HepG2 (cell line): ENCODE measurements around the gene RNASE8. TPM values are rescaled to one million over a fixed set of nuclear protein-coding genes. Genes with fewer than 3 reads are reported as not detected.

Experiments
- HOXA5 ChIP-seq: sonication (generic); formaldehyde crosslinking; IDR thresholded peaks from 2 replicates; pipeline ENCODE4 v1.4.0; 2020; ENCODE audit warnings: missing genetic modification reagents
- KDM6A ChIP-seq: IDR thresholded peaks from 2 replicates; pipeline ENCODE4 v1.6.1; 2016; ENCODE audit warnings: low read depth
- NFE2L1 ChIP-seq: sonication (generic); formaldehyde crosslinking; IDR thresholded peaks from 2 replicates; pipeline ENCODE4 v1.4.0; 2020; ENCODE audit warnings: missing genetic modification reagents, mild to moderate bottlenecking, borderline replicate concordance
- SMAD3 ChIP-seq: sonication (generic); formaldehyde crosslinking; IDR thresholded peaks from 2 replicates; pipeline ENCODE4 v1.4.0; 2020; ENCODE audit warnings: missing genetic modification reagents
- SRSF1 ChIP-seq: fragments of 200-400 bp; formaldehyde crosslinking; optimal IDR thresholded peaks from 2 replicates; pipeline ENCODE3; 2017; ENCODE audit warnings: mild to moderate bottlenecking, low read depth, low read length, moderate library complexity
- YEATS4 ChIP-seq: sonication (generic); formaldehyde crosslinking; IDR thresholded peaks from 2 replicates; pipeline ENCODE4 v1.4.0; 2020; ENCODE audit warnings: missing genetic modification reagents, borderline replicate concordance
- ZFP36L1 ChIP-seq: sonication (generic); formaldehyde crosslinking; IDR thresholded peaks from 2 replicates; pipeline ENCODE4 v1.8.0; 2022; ENCODE audit warnings: mild to moderate bottlenecking, missing genetic modification reagents, moderate library complexity
- ZFYVE20 ChIP-seq: sonication (generic); formaldehyde crosslinking; IDR thresholded peaks from 2 replicates; pipeline ENCODE4 v1.8.0; 2023; ENCODE audit warnings: low read depth, mild to moderate bottlenecking, moderate library complexity, missing genetic modification reagents, borderline replicate concordance
- ZKSCAN8 ChIP-seq: IDR thresholded peaks from 2 replicates; pipeline ENCODE4 v1.6.1; 2016; ENCODE audit warnings: borderline replicate concordance, missing genetic modification reagents, missing compliant biosample characterization
- ZNF570 ChIP-seq: sonication (generic); formaldehyde crosslinking; IDR thresholded peaks from 2 replicates; pipeline ENCODE4 v1.4.0; 2020; ENCODE audit warnings: mild to moderate bottlenecking, missing genetic modification reagents, borderline replicate concordance
- ZNF672 ChIP-seq: sonication (generic); formaldehyde crosslinking; IDR thresholded peaks from 2 replicates; pipeline ENCODE4 v1.8.1; 2022; ENCODE audit warnings: missing genetic modification reagents
- ZNF674 ChIP-seq: sonication (generic); formaldehyde crosslinking; IDR thresholded peaks from 2 replicates; pipeline ENCODE4 v1.5.0; 2020; ENCODE audit warnings: low read depth, mild to moderate bottlenecking, missing genetic modification reagents
- ZSCAN31 ChIP-seq: sonication (generic); formaldehyde crosslinking; IDR thresholded peaks from 2 replicates; pipeline ENCODE4 v1.5.0; 2020; ENCODE audit warnings: low read depth, mild to moderate bottlenecking, missing genetic modification reagents
- polyA plus RNA-seq, 8 experiments: library from polyadenylated mRNA; depleted of rRNA in 3 of 8; stranded (reverse) in 7 of 8; unstranded in 1 of 8; fragments of >200 nt; fragmentation: Illumina TruSeq in 4 of 8; extraction: Trizol in 4 of 8; gene quantifications; 2 replicates each; pipeline versions ENCODE4 v1.2.1 to v1.2.3, GENCODE V29; 2011 to 2016; ENCODE audit warnings: low read depth in 4 of 8, missing spikeins in 1 of 8, mixed read lengths in 1 of 8; ENCODE audit not compliant: insufficient read depth in 1 of 8
- total RNA-seq, 5 experiments: library from RNA; depleted of rRNA; stranded (reverse); fragments of >200 nt; fragmentation: Illumina TruSeq; extraction: Trizol; gene quantifications; 2 replicates each; pipeline ENCODE4 v1.2.3, GENCODE V29; 2016; ENCODE audit warnings: low read depth in 1 of 5
- TF ChIP-seq, protein P1 (sequence below): IDR thresholded peaks from 2 replicates; pipeline ENCODE4 v1.6.1; 2016; ENCODE audit warnings: missing genetic modification reagents, missing compliant biosample characterization
- TF ChIP-seq, protein P2 (sequence below): sonication (generic); formaldehyde crosslinking; conservative IDR thresholded peaks from 2 replicates; pipeline ENCODE4 v1.4.0; 2020; ENCODE audit warnings: missing genetic modification reagents
- TF ChIP-seq, protein P3 (sequence below): sonication (generic); formaldehyde crosslinking; IDR thresholded peaks from 2 replicates; pipeline ENCODE4 v1.4.0; 2020; ENCODE audit warnings: mild to moderate bottlenecking, low read depth, missing genetic modification reagents
- TF ChIP-seq, protein P4 (sequence below): sonication (generic); formaldehyde crosslinking; IDR thresholded peaks from 2 replicates; pipeline ENCODE4 v1.9.0; 2022; ENCODE audit warnings: low read depth, missing genetic modification reagents
- TF ChIP-seq, protein P5 (sequence below): sonication (generic); formaldehyde crosslinking; IDR thresholded peaks from 2 replicates; pipeline ENCODE4 v1.5.1; 2020; ENCODE audit warnings: mild to moderate bottlenecking, moderate library complexity, missing genetic modification reagents

Gene RNASE8
- total and polyA plus RNA-seq, 2 of the 13 experiments (the other 11 are each of a cell fraction or from before 2014, with no cell fraction given) = not detected

DNA sequence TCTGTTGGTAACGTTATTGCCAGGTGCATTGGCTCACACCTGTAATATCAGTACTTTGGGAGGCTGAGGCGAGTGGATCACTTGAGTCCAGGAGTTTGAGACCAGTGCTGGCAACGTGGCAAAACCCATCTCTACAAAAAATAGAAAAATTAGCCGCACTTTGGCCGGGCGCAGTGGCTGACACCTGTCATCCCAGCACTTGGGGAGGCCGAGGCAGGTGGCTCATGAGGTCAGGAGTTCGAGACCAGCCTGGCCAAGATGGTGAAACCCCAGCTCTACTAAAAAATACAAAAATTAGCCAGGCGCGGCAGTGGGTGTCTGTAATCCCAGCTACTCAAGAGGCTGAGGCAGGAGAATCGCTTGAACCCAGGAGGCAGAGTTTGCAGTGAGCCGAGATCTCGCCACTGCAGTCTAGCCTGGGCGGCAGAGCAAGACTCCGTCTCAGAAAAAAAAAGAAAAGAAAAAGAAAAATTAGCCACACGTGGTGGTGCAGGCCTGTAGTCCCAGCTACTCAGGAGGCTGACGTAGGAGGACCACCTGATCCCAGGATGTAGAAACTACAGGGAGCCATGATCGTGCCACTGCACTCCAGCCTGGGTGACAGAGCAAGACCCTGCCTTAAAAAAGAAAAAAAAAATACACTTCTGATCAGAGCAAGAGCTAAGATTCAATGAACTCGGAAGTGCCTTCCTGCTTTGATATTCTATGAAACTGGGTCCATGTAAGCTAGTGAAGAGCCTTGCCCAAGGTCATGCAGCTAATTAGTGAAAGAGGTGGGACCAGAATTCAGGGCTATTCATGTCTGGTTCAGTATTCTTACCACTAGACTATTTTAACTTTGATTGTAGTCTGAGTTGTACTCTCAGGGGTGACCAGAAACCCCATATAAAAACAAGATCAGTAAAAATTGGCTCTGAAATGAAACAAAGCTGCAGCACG, 4.2 kb upstream of the RNASE8 start (continued):
- TF ChIP-seq SMAD3 (CRISPR knock-in tag) (no peak), YEATS4 (0 out of 2 replicates have a peak, but pooled peaks have one; percentile 1), ZSCAN31 (no peak), SRSF1 (no peak), ZNF674 (CRISPR knock-in tag) (no peak), KDM6A (CRISPR knock-in tag) (0 out of 2 replicates have a peak, but pooled peaks have one; percentile 19), ZNF570 (CRISPR knock-in tag) (no peak), ZFP36L1 (CRISPR knock-in tag) (no peak), NFE2L1 (CRISPR knock-in tag) (no peak), ZNF672 (CRISPR knock-in tag) (no peak), ZFYVE20 (CRISPR knock-in tag) (no peak), HOXA5 (0 out of 2 replicates have a peak, but pooled peaks have one; percentile 42), ZKSCAN8 (CRISPR knock-in tag) (no peak)
- TF ChIP-seq, protein P1, sequence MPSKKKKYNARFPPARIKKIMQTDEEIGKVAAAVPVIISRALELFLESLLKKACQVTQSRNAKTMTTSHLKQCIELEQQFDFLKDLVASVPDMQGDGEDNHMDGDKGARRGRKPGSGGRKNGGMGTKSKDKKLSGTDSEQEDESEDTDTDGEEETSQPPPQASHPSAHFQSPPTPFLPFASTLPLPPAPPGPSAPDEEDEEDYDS (CRISPR knock-in tag) = no peak
- TF ChIP-seq, protein P2, sequence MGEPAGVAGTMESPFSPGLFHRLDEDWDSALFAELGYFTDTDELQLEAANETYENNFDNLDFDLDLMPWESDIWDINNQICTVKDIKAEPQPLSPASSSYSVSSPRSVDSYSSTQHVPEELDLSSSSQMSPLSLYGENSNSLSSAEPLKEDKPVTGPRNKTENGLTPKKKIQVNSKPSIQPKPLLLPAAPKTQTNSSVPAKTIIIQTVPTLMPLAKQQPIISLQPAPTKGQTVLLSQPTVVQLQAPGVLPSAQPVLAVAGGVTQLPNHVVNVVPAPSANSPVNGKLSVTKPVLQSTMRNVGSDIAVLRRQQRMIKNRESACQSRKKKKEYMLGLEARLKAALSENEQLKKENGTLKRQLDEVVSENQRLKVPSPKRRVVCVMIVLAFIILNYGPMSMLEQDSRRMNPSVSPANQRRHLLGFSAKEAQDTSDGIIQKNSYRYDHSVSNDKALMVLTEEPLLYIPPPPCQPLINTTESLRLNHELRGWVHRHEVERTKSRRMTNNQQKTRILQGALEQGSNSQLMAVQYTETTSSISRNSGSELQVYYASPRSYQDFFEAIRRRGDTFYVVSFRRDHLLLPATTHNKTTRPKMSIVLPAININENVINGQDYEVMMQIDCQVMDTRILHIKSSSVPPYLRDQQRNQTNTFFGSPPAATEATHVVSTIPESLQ = no peak
- TF ChIP-seq, protein P3, sequence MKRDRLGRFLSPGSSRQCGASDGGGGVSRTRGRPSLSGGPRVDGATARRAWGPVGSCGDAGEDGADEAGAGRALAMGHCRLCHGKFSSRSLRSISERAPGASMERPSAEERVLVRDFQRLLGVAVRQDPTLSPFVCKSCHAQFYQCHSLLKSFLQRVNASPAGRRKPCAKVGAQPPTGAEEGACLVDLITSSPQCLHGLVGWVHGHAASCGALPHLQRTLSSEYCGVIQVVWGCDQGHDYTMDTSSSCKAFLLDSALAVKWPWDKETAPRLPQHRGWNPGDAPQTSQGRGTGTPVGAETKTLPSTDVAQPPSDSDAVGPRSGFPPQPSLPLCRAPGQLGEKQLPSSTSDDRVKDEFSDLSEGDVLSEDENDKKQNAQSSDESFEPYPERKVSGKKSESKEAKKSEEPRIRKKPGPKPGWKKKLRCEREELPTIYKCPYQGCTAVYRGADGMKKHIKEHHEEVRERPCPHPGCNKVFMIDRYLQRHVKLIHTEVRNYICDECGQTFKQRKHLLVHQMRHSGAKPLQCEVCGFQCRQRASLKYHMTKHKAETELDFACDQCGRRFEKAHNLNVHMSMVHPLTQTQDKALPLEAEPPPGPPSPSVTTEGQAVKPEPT (CRISPR knock-in tag) = no peak
- TF ChIP-seq, protein P4, sequence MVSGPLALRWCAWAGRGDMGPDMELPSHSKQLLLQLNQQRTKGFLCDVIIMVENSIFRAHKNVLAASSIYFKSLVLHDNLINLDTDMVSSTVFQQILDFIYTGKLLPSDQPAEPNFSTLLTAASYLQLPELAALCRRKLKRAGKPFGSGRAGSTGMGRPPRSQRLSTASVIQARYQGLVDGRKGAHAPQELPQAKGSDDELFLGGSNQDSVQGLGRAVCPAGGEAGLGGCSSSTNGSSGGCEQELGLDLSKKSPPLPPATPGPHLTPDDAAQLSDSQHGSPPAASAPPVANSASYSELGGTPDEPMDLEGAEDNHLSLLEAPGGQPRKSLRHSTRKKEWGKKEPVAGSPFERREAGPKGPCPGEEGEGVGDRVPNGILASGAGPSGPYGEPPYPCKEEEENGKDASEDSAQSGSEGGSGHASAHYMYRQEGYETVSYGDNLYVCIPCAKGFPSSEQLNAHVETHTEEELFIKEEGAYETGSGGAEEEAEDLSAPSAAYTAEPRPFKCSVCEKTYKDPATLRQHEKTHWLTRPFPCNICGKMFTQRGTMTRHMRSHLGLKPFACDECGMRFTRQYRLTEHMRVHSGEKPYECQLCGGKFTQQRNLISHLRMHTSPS (CRISPR knock-in tag) = no peak
- TF ChIP-seq, protein P5, sequence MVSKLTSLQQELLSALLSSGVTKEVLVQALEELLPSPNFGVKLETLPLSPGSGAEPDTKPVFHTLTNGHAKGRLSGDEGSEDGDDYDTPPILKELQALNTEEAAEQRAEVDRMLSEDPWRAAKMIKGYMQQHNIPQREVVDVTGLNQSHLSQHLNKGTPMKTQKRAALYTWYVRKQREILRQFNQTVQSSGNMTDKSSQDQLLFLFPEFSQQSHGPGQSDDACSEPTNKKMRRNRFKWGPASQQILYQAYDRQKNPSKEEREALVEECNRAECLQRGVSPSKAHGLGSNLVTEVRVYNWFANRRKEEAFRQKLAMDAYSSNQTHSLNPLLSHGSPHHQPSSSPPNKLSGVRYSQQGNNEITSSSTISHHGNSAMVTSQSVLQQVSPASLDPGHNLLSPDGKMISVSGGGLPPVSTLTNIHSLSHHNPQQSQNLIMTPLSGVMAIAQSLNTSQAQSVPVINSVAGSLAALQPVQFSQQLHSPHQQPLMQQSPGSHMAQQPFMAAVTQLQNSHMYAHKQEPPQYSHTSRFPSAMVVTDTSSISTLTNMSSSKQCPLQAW = 0 out of 2 replicates have a peak, but pooled peaks have one; percentile 33
